Measurements from ENCODE around the gene MVB12B. TPM values are rescaled to one million over a fixed set of nuclear protein-coding genes. Genes with fewer than 3 reads are reported as not detected.

Gene MVB12B
- total and polyA plus RNA-seq, 2 of the 4 experiments (the other 2 are of a cell fraction): 2.0 to 4.0 TPM

GRCh38 chr9:126521551-126521950 lies 194.9 kb downstream of the MVB12B start:
- H3K4ac ChIP-seq (ENCODE audit: low read depth, low read length): no peak overlapping the region
- ATAC-seq (ENCODE audit: low read depth) (no peak), DNase-seq (no peak)
- in situ Hi-C loops (cut with MboI; ENCODE audit: low sequenced_read_pairs): no loop called here
- peaks cover 2% of the 10 kb centered on the region; the same call in 1 of the 2 replicates for H3K4me1 ChIP-seq (ENCODE audit: control insufficient read depth, insufficient read depth, low read length)
- H2AK5ac ChIP-seq (ENCODE audit: low read depth, low read length): no peak overlapping the region
- dilution Hi-C loops (cut with HindIII; ENCODE audit: low sequenced_read_pairs, unreplicated experiment): no loop called here
- H3K56ac ChIP-seq (ENCODE audit: extremely low read depth, insufficient read depth, low read length): no peak overlapping the region
- no peaks in the 10 kb centered on the region for H4K20me1 ChIP-seq (ENCODE audit: insufficient read depth, low read length)
- no peak overlapping the region for H4K8ac ChIP-seq (ENCODE audit: low read depth in 2 of 2, low read length in 2 of 2)
- POLR2A ChIA-PET (ENCODE audit: unreplicated experiment): no interaction called here
- no peak overlapping the region for H2BK5ac ChIP-seq (ENCODE audit: low read depth, low read length, poor library complexity, severe bottlenecking)
- H3K4me2 ChIP-seq (ENCODE audit: low read depth, low read length): no peak overlapping the region
- no peak overlapping the region for H2AK9ac ChIP-seq (replicated peaks; ENCODE audit: low read depth, low read length, poor library complexity)
- no peaks in the 10 kb centered on the region for H3K36me3 ChIP-seq (ENCODE audit: control insufficient read depth, insufficient read depth, low read length)
- no peak overlapping the region for H3K27ac ChIP-seq (ENCODE audit: insufficient read depth, low read length)
- no peak overlapping the region for H2BK120ac ChIP-seq (ENCODE audit: low read depth, low read length)
- intact Hi-C loops (cut with micrococcal nuclease): loop anchor here (10.0 kb wide), 1 partner anchor 353 kb away; no protein-coding TSS in a partner anchor
- H3K4me3 ChIP-seq (ENCODE audit: insufficient read depth, low read depth, low read length): no peak overlapping the region
- H2AFZ ChIP-seq (replicated peaks; ENCODE audit: low read length, poor library complexity): no peak overlapping the region
- H3K18ac ChIP-seq (ENCODE audit: low read depth, low read length): no peak overlapping the region
- CTCF ChIA-PET: no interaction called here
- no peak overlapping the region for H3K9ac ChIP-seq (ENCODE audit: low read depth, low read length)
- no TSS peak for BruUV-seq (replicated peaks)
- H3K9me1 ChIP-seq (ENCODE audit: insufficient read depth, low read length): no peaks in the 10 kb centered on the region
- H3K14ac ChIP-seq (replicated peaks; ENCODE audit: low read depth, low read length): no peak overlapping the region
- no peak overlapping the region for H4K91ac ChIP-seq (ENCODE audit: insufficient read depth, low read depth, low read length)
- 0% methylated on average over 1 of the region's 13 CpGs; no CpG with 5 or more reads in 1 of the 2 experiments for WGBS, 2 experiments (ENCODE audit: extremely low coverage in 2 of 2, insufficient read length in 1 of 2)
- no peaks in the 10 kb centered on the region for H3K9me3 ChIP-seq (ENCODE audit: control insufficient read depth, insufficient read depth, low read length)
- no peak overlapping the region for H2BK15ac ChIP-seq (ENCODE audit: low read depth, low read length)
- H2BK20ac ChIP-seq (ENCODE audit: low read depth, low read length): no peak overlapping the region
- no peak overlapping the region for H4K5ac ChIP-seq (ENCODE audit: low read depth, low read length)
- H3K79me1 ChIP-seq (ENCODE audit: low read depth in 1 of 2, low read length in 2 of 2): no peaks in the 10 kb centered on the region
- H3K23ac ChIP-seq (ENCODE audit: low read depth, low read length): no peak overlapping the region
- peaks cover 75% of the 10 kb centered on the region for H3K27me3 ChIP-seq (ENCODE audit: control insufficient read depth, insufficient read depth, low read length)
- TF ChIP-seq RAD21 (IDR thresholded peaks at IDR 0.05; ENCODE audit: low read length) (no peak), FOS (IDR thresholded peaks at IDR 0.05; ENCODE audit: low read depth, low read length) (no peak), MAFK (IDR thresholded peaks at IDR 0.05; ENCODE audit: low read depth, low read length) (no peak)
